Skeletal muscle satellite cell (primary cell): ENCODE measurements around the gene LTBP1.

Source experiments
- H3K27me3 ChIP-seq: 2 replicates; pipeline ENCODE4 v1.7.0; 2013; ENCODE audit warnings: low read length; ENCODE audit not compliant: control insufficient read depth, insufficient read depth
- H3K36me3 ChIP-seq: 2 replicates; pipeline ENCODE4 v1.7.0; 2013; ENCODE audit warnings: mild to moderate bottlenecking, control low read depth, low read length; ENCODE audit not compliant: insufficient read depth
- H3K4me1 ChIP-seq: 2 replicates; pipeline ENCODE4 v1.7.0; 2013; ENCODE audit warnings: low read length; ENCODE audit not compliant: control insufficient read depth, insufficient read depth
- H3K4me2 ChIP-seq: 2 replicates; pipeline ENCODE4 v1.7.0; 2013; ENCODE audit warnings: mild to moderate bottlenecking, low read length
- H3K4me3 ChIP-seq: 2 replicates; pipeline ENCODE4 v1.7.0; 2013; ENCODE audit warnings: low read length
- H3K9ac ChIP-seq: 2 replicates; pipeline ENCODE4 v1.7.0; 2013; ENCODE audit warnings: mild to moderate bottlenecking, low read depth, low read length, moderate library complexity
- H3K9me3 ChIP-seq: replicated peaks from 2 replicates; pipeline ENCODE4 v1.7.0; 2013; ENCODE audit warnings: mild to moderate bottlenecking, control low read depth, low read length

The LTBP1 gene

DNA sequence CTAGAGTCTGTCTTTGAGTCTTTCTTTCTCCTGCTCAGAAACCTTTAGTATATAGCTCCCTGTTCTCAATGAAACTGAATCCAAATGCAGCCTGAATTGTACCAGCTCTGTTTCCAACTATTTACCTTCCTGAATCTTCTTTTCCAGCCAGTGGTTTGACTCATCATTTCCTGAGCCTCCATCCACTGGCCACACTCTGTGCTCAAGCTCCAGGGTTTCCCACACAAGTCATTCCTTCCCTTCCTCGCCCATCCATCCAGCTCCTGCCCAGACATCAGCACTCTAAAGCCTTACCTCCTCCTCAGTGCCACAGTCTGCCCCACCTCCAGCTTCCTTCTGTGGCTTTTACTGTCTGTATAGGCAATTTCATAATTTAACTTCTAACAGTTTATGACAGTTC lies 296.1 kb downstream of the LTBP1 start:
- H3K4me2 ChIP-seq: no peak overlapping the region
- peaks cover 11% of the 10 kb centered on the region for H3K36me3 ChIP-seq
- H3K9me3 ChIP-seq: no peaks in the 10 kb centered on the region
- H3K4me3 ChIP-seq: no peak overlapping the region
- peaks cover 40% of the 10 kb centered on the region for H3K4me1 ChIP-seq
- peak overlapping the region; percentile 33 for H3K9ac ChIP-seq
- no peaks in the 10 kb centered on the region for H3K27me3 ChIP-seq

DNA sequence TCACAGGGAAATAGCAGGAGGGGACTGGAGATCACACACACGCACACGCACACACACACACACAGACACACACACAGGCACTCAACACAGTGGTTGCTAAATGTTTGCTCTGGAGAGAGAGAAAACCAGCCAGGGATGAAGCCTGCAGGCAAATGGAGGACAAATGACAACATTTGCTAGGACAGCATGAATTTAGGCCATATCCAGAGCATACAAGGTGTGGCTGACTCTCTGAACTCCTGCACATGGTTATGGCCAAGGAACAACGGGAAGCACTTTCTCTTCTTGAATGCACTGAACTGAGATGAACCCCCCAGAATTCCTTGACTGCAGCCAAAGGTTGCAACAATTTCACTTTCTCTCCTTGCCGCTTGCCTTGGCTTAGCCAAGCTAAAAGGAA lies 299.7 kb downstream of the LTBP1 start:
- no peaks in the 10 kb centered on the region for H3K9me3 ChIP-seq
- H3K4me1 ChIP-seq: peaks cover 20% of the 10 kb centered on the region
- no peak overlapping the region for H3K9ac ChIP-seq
- no peak overlapping the region for H3K4me2 ChIP-seq
- no peak overlapping the region for H3K4me3 ChIP-seq
- H3K27me3 ChIP-seq: no peaks in the 10 kb centered on the region
- H3K36me3 ChIP-seq: peaks cover 30% of the 10 kb centered on the region

GRCh38 chr2:33247365-33247764 lies 300.6 kb downstream of the LTBP1 start:
- Histone ChIP-seq H3K27me3 (no peaks in the 10 kb centered on the region), H3K4me2 (no peak overlapping the region), H3K4me1 (peaks cover 12% of the 10 kb centered on the region), H3K36me3 (peaks cover 38% of the 10 kb centered on the region), H3K4me3 (no peak overlapping the region), H3K9me3 (no peaks in the 10 kb centered on the region), H3K9ac (no peak overlapping the region)

DNA sequence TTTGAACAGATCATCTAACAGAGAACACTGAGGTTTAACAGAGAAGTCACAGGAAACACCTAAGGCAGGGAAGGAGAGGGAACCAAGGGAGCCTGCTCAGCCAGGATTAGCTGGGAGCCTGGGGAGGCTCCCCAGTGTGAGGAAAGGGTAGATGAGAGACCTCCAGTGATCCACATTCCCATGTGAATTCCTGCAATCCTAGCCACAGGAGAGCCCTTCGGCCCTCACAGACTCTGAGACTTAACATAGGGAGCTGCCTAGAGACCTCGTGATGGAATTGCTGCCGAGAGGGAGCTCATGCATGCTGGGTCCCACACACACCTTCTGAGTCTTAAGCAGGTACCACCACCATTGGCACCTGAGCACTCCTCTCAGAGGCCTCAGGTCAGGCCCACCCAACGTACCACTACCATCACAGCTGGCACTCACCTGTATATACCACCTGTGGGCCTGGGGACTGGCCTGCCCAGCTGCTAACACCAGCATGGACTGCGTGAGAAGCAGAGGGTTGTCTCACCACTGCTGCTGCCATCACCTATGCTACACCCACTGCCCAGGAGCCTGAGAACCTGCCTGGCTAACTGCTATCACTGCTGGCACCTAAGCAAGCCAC lies 303.8 kb downstream of the LTBP1 start:
- Histone ChIP-seq H3K4me2 (no peak overlapping the region), H3K9me3 (no peaks in the 10 kb centered on the region), H3K27me3 (no peaks in the 10 kb centered on the region), H3K9ac (no peak overlapping the region), H3K4me1 (no peaks in the 10 kb centered on the region), H3K36me3 (peaks cover 56% of the 10 kb centered on the region), H3K4me3 (no peak overlapping the region)

DNA sequence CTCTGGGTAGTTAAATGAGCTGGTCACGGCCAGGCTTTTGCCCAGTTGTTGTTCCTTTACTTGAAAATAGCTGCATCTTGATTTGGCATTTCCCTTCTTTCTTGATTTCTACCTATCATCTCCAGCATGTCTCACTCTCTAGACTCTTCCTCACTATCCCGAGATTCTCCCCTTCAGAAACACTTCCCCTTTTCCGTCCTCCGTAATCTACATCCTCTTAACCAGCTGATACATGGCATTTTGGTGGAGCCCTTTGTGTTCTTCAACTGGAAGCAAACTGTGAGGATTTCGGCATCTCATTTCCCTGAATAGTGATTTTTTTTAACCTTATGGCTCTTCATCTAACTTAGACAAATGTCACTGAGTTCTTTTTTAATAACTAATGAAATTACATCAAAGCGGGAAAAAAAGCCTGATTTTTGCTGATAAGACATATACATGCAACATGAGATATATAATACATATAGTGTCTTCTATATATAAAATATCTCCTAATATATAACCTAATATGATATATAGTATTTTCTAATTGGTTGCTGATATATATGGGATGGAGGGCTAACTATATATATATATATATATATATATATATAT lies 309.5 kb downstream of the LTBP1 start:
- Histone ChIP-seq H3K27me3 (no peaks in the 10 kb centered on the region), H3K36me3 (peaks cover 54% of the 10 kb centered on the region), H3K4me1 (no peaks in the 10 kb centered on the region), H3K9ac (no peak overlapping the region), H3K9me3 (no peaks in the 10 kb centered on the region), H3K4me2 (no peak overlapping the region), H3K4me3 (no peak overlapping the region)

- no peaks in the 10 kb centered on the region for H3K27me3 ChIP-seq
- no peak overlapping the region for H3K4me2 ChIP-seq
- H3K4me1 ChIP-seq: no peaks in the 10 kb centered on the region
- no peak overlapping the region for H3K4me3 ChIP-seq
- no peak overlapping the region for H3K9ac ChIP-seq
- H3K36me3 ChIP-seq: peaks cover 46% of the 10 kb centered on the region
- H3K9me3 ChIP-seq: no peaks in the 10 kb centered on the region
These were observed 311.6 kb downstream of the LTBP1 start for GRCh38 chr2:33258387-33258786.

- peaks cover 54% of the 10 kb centered on the region for H3K36me3 ChIP-seq
- H3K4me2 ChIP-seq: no peak overlapping the region
- H3K4me3 ChIP-seq: no peak overlapping the region
- H3K9me3 ChIP-seq: peaks cover 7% of the 10 kb centered on the region
- no peaks in the 10 kb centered on the region for H3K27me3 ChIP-seq
- no peak overlapping the region for H3K9ac ChIP-seq
- peaks cover under 1% of the 10 kb centered on the region for H3K4me1 ChIP-seq
These were observed 315.3 kb downstream of the LTBP1 start for GRCh38 chr2:33262097-33262496.

GRCh38 chr2:33264766-33265165 lies 318.0 kb downstream of the LTBP1 start:
- Histone ChIP-seq H3K4me3 (no peak overlapping the region), H3K9ac (no peak overlapping the region), H3K27me3 (no peaks in the 10 kb centered on the region), H3K9me3 (peaks cover 7% of the 10 kb centered on the region), H3K36me3 (peaks cover 55% of the 10 kb centered on the region), H3K4me1 (peaks cover 11% of the 10 kb centered on the region), H3K4me2 (no peak overlapping the region)

- Histone ChIP-seq H3K4me2 (no peak overlapping the region), H3K4me1 (peaks cover 12% of the 10 kb centered on the region), H3K9ac (no peak overlapping the region), H3K27me3 (no peaks in the 10 kb centered on the region), H3K9me3 (peaks cover 7% of the 10 kb centered on the region), H3K4me3 (no peak overlapping the region), H3K36me3 (peaks cover 52% of the 10 kb centered on the region)
These were observed 319.0 kb downstream of the LTBP1 start for GRCh38 chr2:33265584-33266338.

DNA sequence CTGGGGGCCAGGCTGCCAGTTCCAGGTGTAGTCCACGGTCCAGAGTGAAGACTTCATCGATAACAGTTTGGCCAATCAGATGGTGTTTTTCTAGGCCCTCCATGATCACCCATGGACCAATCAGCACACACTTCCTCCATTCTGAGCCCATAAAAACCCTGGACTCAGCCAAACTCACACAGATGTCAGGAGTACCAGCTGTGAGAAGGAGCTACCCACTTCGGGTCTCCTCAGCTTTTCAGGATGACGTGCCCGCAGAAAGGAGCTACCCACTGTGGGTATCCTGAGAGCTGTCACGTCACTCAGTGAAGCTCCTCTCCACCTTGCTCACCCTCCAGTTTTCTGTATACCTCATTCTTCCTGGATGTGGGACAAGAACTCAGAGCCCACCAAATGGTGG lies 319.7 kb downstream of the LTBP1 start:
- Histone ChIP-seq H3K9ac (no peak overlapping the region), H3K9me3 (peaks cover 7% of the 10 kb centered on the region), H3K27me3 (no peaks in the 10 kb centered on the region), H3K4me3 (no peak overlapping the region), H3K4me1 (peaks cover 15% of the 10 kb centered on the region), H3K4me2 (no peak overlapping the region), H3K36me3 (peaks cover 52% of the 10 kb centered on the region)

GRCh38 chr2:33267043-33267442 lies 320.3 kb downstream of the LTBP1 start:
- Histone ChIP-seq H3K4me3 (no peak overlapping the region), H3K9ac (no peak overlapping the region), H3K27me3 (no peaks in the 10 kb centered on the region), H3K4me2 (no peak overlapping the region), H3K4me1 (peaks cover 15% of the 10 kb centered on the region), H3K9me3 (peaks cover 7% of the 10 kb centered on the region), H3K36me3 (peaks cover 51% of the 10 kb centered on the region)
